GM19025 (cell line): ENCODE results near the gene SP6.

Experiments used
- ATAC-seq: cut with Tn5 transposase; IDR thresholded peaks from one replicate; pipeline ENCODE4 v1.9.1; 2021; ENCODE audit warnings: mild to moderate bottlenecking, low read depth, moderate library complexity; ENCODE audit not compliant: unreplicated experiment

The SP6 gene

DNA sequence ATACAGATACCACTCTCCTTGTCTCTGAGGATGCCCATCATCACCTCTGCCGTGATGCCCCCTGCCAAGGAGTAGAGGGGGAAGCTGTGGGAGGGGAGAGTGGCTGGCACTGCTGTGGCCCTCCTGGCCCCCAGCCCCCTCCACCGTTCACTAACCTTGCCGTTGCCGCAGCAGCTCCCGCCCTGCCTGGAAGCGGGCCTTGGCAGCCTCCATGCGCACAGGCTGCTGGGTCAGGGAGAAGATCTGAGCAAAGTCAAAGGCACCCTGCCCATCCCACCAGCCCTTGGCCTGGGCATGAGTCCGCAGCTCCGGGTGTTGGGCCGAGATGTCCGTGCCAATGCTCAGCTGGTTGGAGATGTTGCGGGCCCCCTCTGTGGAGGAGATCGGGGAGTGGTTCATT, 12.3 kb downstream of the SP6 start:
- ATAC-seq = no peak

DNA sequence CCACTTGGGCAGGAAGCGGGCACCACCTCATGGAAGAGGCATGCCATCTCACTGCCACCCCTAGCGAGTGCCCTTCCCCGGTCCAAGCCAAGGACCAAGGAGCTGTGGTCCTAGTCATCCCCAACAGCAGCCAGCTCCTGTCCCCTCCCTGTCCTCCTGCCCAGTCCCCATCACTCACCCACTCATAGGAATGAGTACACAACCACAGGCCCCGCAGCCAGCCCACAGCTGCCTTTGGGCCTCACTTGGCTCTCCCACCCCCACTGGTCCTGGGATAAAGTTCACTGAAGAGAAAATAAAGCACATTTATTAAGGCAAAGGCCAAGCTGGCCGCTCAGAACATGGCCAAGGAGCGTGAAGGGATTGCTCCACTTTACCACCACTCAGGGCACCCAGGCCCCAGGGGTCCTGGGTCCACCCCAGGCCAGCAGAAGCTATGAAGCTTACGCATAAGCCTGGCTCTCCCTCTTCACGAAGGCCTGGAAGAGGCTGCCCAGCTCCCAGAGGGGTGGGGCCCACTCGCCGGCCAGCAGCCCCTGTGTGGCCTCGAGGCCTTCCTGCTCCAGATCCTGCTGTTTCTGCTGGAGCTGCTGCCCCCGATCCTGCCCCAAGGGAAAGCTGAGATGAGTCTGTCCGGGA, 13.4 kb downstream of the SP6 start:
- ATAC-seq = no peak

DNA sequence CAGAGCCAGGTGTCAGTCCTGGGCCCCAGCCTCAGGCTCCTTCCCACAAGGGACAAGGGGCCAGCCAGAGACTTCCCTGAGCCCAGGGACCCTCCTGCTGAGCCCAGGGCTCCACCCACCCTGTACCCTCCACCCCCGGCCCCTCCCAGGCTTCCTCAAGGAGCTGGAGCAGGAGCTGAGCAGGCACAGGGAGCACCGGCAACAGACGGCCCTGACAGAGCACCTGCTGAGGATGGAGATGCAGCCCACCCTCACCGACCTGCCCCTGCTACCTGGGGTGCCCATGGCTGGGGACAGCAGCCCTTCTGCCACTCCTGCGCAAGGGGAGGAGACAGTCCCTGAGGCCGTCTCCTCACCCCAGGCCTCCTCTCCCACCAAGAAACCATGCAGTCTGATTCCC, 14.4 kb downstream of the SP6 start:
- ATAC-seq = no peak

DNA sequence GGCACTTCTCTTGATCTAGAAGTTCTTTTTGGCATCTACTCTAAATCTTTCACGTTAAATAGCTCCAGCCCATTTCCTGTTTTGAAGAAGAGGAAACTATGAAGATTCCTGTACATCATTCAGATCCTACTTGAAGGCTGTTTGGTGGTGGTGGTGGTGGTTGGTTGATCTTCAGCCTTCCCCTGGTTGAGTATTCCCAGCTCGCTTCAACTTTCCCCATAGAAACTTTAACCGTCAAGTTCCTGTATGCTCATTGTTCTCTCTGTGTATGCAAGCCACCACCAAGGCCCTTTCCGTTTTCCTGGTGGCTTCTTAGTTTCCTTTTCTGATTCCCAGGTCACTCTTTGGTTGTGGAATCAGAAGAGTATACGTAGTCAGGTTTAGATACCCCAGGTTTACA, 16.2 kb downstream of the SP6 start:
- ATAC-seq = no peak

GRCh38 chr17:47831934-47832327, 19.0 kb downstream of the SP6 start:
- ATAC-seq = no peak

GRCh38 chr17:47831003-47831933, 19.7 kb downstream of the SP6 start, which contains the start of the genes LRRC46 and MRPL10:
Gene LRRC46, plus strand, starts transcription at chr17:47831670. Its CDS starts 320 bp downstream, at chr17:47831990.
Gene MRPL10, minus strand, starts transcription at chr17:47831541. Its CDS starts 30 bp downstream, at chr17:47831511.
- ATAC-seq = peak; percentile 72

DNA sequence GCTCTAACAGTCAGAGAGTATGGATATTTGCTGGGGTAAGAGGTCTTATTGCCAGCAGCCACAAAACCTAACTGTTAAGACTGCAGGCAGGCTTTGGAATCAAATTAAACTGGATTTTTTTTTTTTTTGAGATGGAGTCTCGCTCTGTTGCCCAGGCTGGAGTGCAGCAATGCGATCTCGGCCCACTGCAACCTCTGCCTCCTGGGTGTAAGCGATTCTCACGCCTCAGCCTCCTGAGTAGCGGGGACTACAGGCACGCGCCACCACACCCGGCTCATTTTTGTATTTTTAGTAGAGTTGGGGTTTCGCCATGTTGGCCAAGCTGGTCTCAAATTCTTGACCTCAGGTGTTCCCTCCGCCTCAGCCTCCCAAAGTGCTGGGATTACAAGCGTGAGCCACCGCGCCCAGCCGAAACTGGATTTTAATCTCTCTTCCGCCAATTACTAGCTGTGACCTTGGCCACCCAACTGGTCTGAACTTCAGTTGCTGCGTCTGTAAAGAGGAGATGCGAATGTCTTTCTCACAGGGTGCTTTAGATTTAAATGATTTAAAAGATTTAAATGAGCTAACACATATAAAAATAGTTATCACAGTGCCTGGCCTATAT, 20.5 kb downstream of the SP6 start:
- no peak for ATAC-seq

GRCh38 chr17:47829870-47830269, 21.1 kb downstream of the SP6 start:
- ATAC-seq = no peak

GRCh38 chr17:47823519-47823918, 27.4 kb downstream of the SP6 start:
- no peak for ATAC-seq

DNA sequence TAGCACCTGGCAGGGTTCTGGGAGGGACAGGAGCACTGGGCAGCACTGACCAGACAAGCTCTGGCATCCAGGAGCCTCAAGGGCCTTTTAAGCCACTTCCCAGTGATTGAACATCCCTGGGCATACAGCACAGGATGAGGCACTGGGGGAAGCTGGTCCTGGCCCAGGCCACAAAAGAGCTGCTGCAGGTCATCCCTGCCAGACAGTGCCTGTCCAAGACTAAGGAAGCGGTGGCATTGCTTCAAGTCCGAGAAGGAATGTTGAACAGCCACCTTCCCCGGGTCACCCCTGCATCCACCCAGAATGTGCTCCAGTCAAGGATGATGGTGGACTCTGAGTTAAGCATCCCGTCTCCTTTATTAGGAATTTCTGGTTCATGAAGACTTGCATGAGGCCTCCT, 28.2 kb downstream of the SP6 start:
- no peak for ATAC-seq

DNA sequence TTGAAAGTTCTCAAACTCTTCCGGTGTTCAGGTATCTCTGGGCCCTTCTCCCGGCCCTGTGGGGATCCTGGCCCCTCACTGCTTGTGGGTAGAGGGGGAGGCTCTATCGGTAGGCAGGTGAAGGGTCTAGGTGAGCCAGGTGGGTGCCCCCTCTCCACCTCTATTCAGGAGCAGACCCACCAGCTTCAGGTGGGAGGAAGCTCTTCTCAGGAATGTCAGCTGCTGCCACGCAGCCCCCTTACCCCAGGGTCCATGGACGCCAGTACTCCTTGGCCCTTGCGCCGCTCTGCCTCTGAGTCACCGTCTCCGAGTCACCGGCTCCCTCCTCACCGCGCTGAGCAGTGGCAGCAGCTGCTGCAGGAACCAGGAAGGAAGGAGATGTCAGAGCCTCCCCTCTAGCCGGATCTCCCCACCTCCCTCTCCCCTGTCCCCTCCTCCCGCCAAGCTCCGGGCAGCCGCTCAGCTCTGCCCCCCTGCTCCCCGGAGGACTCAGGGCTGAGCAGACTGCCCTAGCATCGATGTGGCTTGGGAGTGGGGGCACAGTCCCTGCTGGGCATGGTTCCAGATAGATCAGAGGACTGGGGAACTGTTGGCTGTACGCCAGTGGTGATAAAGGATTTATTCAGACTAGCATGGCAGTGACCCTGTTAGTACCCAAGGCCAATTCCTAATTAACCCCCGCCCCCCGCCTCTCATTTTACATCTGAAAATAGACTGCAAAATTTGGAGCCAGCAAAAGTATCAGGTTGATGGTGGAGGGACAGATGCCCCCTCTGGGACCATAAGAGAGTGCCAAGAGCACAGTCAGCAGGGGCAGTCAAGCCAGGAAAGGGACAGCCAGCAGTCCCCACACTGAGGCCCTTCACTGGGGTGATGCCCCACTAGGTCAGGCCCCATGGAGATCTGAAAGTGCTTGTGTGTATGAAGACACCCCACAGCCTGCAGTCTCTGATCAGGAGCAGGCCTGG, 29.3 kb downstream of the SP6 start, which contains the start of gene OSBPL7:
Gene OSBPL7, minus strand, starts transcription at position 371 of the 968 bp plus-strand sequence. CDS start 1,516 bp downstream, outside the sequence.
- ATAC-seq = peak; percentile 93

GRCh38 chr17:47821031-47821423, 29.9 kb downstream of the SP6 start:
- ATAC-seq = no peak

DNA sequence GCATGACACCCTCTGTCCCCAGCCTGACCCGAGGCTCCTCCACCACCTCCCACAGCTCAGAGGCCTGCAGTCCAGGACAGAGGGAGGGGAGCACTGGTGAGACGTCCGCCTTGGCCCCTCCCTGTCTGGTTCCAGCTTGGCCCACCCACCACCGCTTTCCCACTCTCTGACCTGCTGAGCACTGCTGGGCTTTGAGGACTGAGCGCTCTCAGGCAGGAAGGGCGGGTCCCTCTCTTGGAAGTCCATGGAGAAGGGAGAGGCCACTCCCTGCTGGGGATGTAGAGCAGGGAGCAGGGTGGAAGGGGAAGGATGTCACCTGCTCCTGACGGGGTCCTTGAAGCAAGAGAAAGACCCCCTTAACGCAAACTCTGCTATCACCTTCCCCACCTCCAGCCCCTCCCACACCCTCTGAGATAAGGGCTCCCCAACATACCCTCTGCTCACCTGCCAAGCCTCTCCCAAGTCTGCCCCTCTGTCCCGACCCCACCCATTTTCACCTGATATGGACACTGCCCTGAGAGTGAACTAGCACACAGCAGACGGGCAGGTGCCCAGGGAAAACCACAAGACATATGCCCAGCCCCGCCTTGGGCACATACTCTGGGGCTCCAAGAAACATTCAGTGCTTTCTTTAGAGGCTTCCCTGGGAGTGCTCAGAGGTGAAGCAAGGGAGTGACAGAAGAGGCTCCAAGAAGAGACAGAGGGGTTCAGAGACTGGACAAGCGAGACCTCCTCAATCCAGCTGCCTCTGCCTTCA, 30.8 kb downstream of the SP6 start:
- no peak for ATAC-seq

- ATAC-seq = no peak
Observed at GRCh38 chr17:47819475-47819874, 31.5 kb downstream of the SP6 start.

- ATAC-seq = no peak
Observed at GRCh38 chr17:47818002-47818695, 32.8 kb downstream of the SP6 start.

- ATAC-seq = no peak
Observed at GRCh38 chr17:47816947-47817346, 34.0 kb downstream of the SP6 start.

- no peak for ATAC-seq
Observed at GRCh38 chr17:47816111-47816735, 34.7 kb downstream of the SP6 start.
